H9 (cell line): ENCODE data around the gene GABRB3. TPM values are rescaled to one million over a fixed set of nuclear protein-coding genes. Genes with fewer than 3 reads are reported as not detected.

ENCODE experiments used
- DNase-seq: peaks from one replicate; pipeline ENCODE4 v3.0.0-alpha.2; 2017
- H2AFZ ChIP-seq: one replicate; pipeline ENCODE4 v1.6.1; 2013; ENCODE audit warnings: mild to moderate bottlenecking, low read length, control low read depth, moderate library complexity
- H2AK5ac ChIP-seq: 2 replicates; pipeline ENCODE4 v1.6.1; 2013; ENCODE audit warnings: low read length, control low read depth, mixed read lengths; ENCODE audit not compliant: insufficient read length
- H2BK120ac ChIP-seq: one replicate; pipeline ENCODE4 v1.6.1; 2013; ENCODE audit warnings: low read depth, mild to moderate bottlenecking, low read length, control low read depth, inconsistent platforms; ENCODE audit not compliant: poor library complexity, severe bottlenecking
- H2BK12ac ChIP-seq: 2 replicates; pipeline ENCODE4 v1.6.1; 2013; ENCODE audit warnings: low read length, control low read depth, mixed read lengths, low read depth; ENCODE audit not compliant: insufficient read length
- H2BK15ac ChIP-seq: 2 replicates; pipeline ENCODE4 v1.6.1; 2013; ENCODE audit warnings: low read depth, low read length, control low read depth
- H2BK20ac ChIP-seq: one replicate; pipeline ENCODE4 v1.6.1; 2013; ENCODE audit warnings: low read depth, mild to moderate bottlenecking, low read length, control low read depth, inconsistent platforms; ENCODE audit not compliant: poor library complexity, severe bottlenecking
- H2BK5ac ChIP-seq: 2 replicates; pipeline ENCODE4 v1.6.1; 2013; ENCODE audit warnings: low read length, control low read depth, mixed read lengths; ENCODE audit not compliant: insufficient read length
- H3K14ac ChIP-seq: 2 replicates; pipeline ENCODE4 v1.6.1; 2013; ENCODE audit warnings: low read length, control low read depth; ENCODE audit not compliant: insufficient read depth
- H3K18ac ChIP-seq: 2 replicates; pipeline ENCODE4 v1.6.1; 2013; ENCODE audit warnings: low read depth, mild to moderate bottlenecking, mixed read lengths, low read length, control low read depth; ENCODE audit not compliant: insufficient read length
- H3K23ac ChIP-seq: 2 replicates; pipeline ENCODE4 v1.6.1; 2013; ENCODE audit warnings: low read length, control low read depth, mixed read lengths, low read depth; ENCODE audit not compliant: insufficient read length
- H3K23me2 ChIP-seq: 2 replicates; pipeline ENCODE4 v1.6.1; 2013; ENCODE audit warnings: low read depth, mild to moderate bottlenecking, mixed read lengths, low read length, control low read depth; ENCODE audit not compliant: insufficient read length, poor library complexity, severe bottlenecking
- H3K27ac ChIP-seq: 2 replicates; pipeline ENCODE4 v1.5.1; 2013; ENCODE audit warnings: low read length, control low read depth, mixed read lengths, low read depth; ENCODE audit not compliant: insufficient read length
- H3K27me3 ChIP-seq: 2 replicates; pipeline ENCODE4 v1.6.1; 2013; ENCODE audit warnings: low read length, control low read depth, inconsistent platforms; ENCODE audit not compliant: insufficient read depth
- H3K4ac ChIP-seq: 2 replicates; pipeline ENCODE4 v1.6.1; 2013; ENCODE audit warnings: low read depth, mild to moderate bottlenecking, control low read depth, inconsistent platforms, low read length, moderate library complexity
- H3K4me1 ChIP-seq: 2 replicates; pipeline ENCODE4 v1.6.1; 2013; ENCODE audit warnings: low read length, control low read depth, inconsistent platforms; ENCODE audit not compliant: insufficient read depth
- H3K4me2 ChIP-seq: 2 replicates; pipeline ENCODE4 v1.6.1; 2013; ENCODE audit warnings: low read length, control low read depth, mixed read lengths; ENCODE audit not compliant: insufficient read length, insufficient read depth
- H3K56ac ChIP-seq: 2 replicates; pipeline ENCODE4 v1.6.1; 2013; ENCODE audit warnings: low read depth, mild to moderate bottlenecking, mixed read lengths, low read length, control low read depth; ENCODE audit not compliant: insufficient read length
- H3K79me1 ChIP-seq: 2 replicates; pipeline ENCODE4 v1.6.1; 2013; ENCODE audit warnings: low read depth, mild to moderate bottlenecking, moderate library complexity, low read length, control low read depth, inconsistent platforms; ENCODE audit not compliant: insufficient read depth, poor library complexity, severe bottlenecking
- H3K79me2 ChIP-seq: 2 replicates; pipeline ENCODE4 v1.6.1; 2013; ENCODE audit warnings: low read length, control low read depth, inconsistent platforms; ENCODE audit not compliant: insufficient read depth
- H3K9ac ChIP-seq: 2 replicates; pipeline ENCODE4 v1.6.1; 2013; ENCODE audit warnings: low read length, control low read depth, mixed read lengths; ENCODE audit not compliant: insufficient read length; ENCODE audit errors: extremely low read depth
- H3K9me3 ChIP-seq: one replicate; pipeline ENCODE4 v1.6.1; 2013; ENCODE audit warnings: low read depth, low read length, inconsistent platforms; ENCODE audit not compliant: control insufficient read depth
- H3T11ph ChIP-seq: one replicate; pipeline ENCODE4 v1.6.1; 2013; ENCODE audit warnings: mild to moderate bottlenecking, low read length, control low read depth, inconsistent platforms
- H4K20me1 ChIP-seq: one replicate; pipeline ENCODE4 v1.6.1; 2013; ENCODE audit not compliant: control insufficient read depth, insufficient read length, insufficient read depth
- H4K5ac ChIP-seq: 2 replicates; pipeline ENCODE4 v1.6.1; 2013; ENCODE audit warnings: low read depth, mild to moderate bottlenecking, mixed read lengths, low read length, control low read depth; ENCODE audit not compliant: insufficient read length
- H4K8ac ChIP-seq: replicated peaks from 2 replicates; pipeline ENCODE4 v1.6.1; 2013; ENCODE audit warnings: low read length, control low read depth, mixed read lengths, low read depth; ENCODE audit not compliant: insufficient read length
- H4K91ac ChIP-seq: 2 replicates; pipeline ENCODE4 v1.6.1; 2013; ENCODE audit warnings: low read depth, mild to moderate bottlenecking, moderate library complexity, mixed read lengths, low read length, control low read depth; ENCODE audit not compliant: insufficient read length
- H3K27ac Mint-ChIP-seq, 3 experiments: 2 replicates in 2 of 3; 3 replicates in 1 of 3; pipeline ENCODE4 v1.8.0; 2020 to 2021; ENCODE audit warnings: mixed read lengths in 3 of 3, mild to moderate bottlenecking in 1 of 3, moderate library complexity in 1 of 3
- H3K27me3 Mint-ChIP-seq: 2 replicates; pipeline ENCODE4 v1.8.0; 2021; ENCODE audit warnings: low read depth, mild to moderate bottlenecking, moderate library complexity, mixed read lengths
- H3K36me3 Mint-ChIP-seq, 3 experiments: 2 replicates in 2 of 3; 3 replicates in 1 of 3; pipeline ENCODE4 v1.8.0; 2020 to 2021; ENCODE audit warnings: low read depth in 3 of 3, mixed read lengths in 3 of 3; ENCODE audit not compliant: insufficient read depth in 1 of 3
- H3K4me1 Mint-ChIP-seq, 2 experiments: 2 replicates each; pipeline ENCODE4 v1.8.0; 2020; ENCODE audit warnings: mixed read lengths in 2 of 2
- H3K4me3 Mint-ChIP-seq, 2 experiments: 2 replicates in 1 of 2; 3 replicates in 1 of 2; pipeline ENCODE4 v1.8.0; 2020 to 2021; ENCODE audit warnings: mild to moderate bottlenecking in 2 of 2, mixed read lengths in 2 of 2, moderate library complexity in 1 of 2
- H3K9me3 Mint-ChIP-seq, 2 experiments: 2 replicates in 1 of 2; 3 replicates in 1 of 2; pipeline ENCODE4 v1.8.0; 2020; ENCODE audit warnings: mild to moderate bottlenecking in 2 of 2, mixed read lengths in 2 of 2, moderate library complexity in 1 of 2
- CTCF ChIP-seq: fragments of 200-600 bp; sonication (generic); conservative IDR thresholded peaks from 3 replicates; pipeline ENCODE4 v1.8.0; 2021; ENCODE audit warnings: antibody characterized with exemption, mild to moderate bottlenecking
- WGBS: extraction: QIAGEN DNeasy Blood & Tissue Kit; methylation state at CpG from one replicate; pipeline ENCODE4 v1.1.7; 2013; ENCODE audit warnings: missing lambda C conversion rate, low lambda C conversion rate, mixed read lengths; ENCODE audit not compliant: insufficient read length; ENCODE audit errors: extremely low coverage; 5-methylcytosine and 5-hydroxymethylcytosine counted together
- total RNA-seq: library from RNA; stranded (reverse); gene quantifications from 2 replicates; pipeline ENCODE4 v1.2.1, GENCODE V29; 2021

The GABRB3 gene
- total RNA-seq, 1 experiment from 2014 or later = 98.2 TPM

- peaks cover 2% of the 10 kb centered on the region; the same call in 1 of the 2 replicates for H3K27me3 Mint-ChIP-seq
- Histone ChIP-seq H4K5ac (no peak overlapping the region), H2BK15ac (no peak overlapping the region), H2BK5ac (no peak overlapping the region), H3K27ac (no peak overlapping the region), H3K4ac (no peak overlapping the region), H4K91ac (no peak overlapping the region), H3K18ac (no peak overlapping the region), H3K9ac (no peak overlapping the region), H2AK5ac (no peak overlapping the region), H3K23me2 (no peaks in the 10 kb centered on the region), H3K79me1 (peaks cover 11% of the 10 kb centered on the region), H4K8ac (no peak overlapping the region), H3K4me1 (peaks cover 22% of the 10 kb centered on the region), H3K4me2 (no peak overlapping the region), H3K9me3 (no peaks in the 10 kb centered on the region), H3T11ph (no peak overlapping the region), H3K79me2 (peaks cover 32% of the 10 kb centered on the region; the same call in 1 of the 2 replicates), H4K20me1 (no peaks in the 10 kb centered on the region), H3K27me3 (no peaks in the 10 kb centered on the region), H2BK20ac (no peak overlapping the region), H3K14ac (no peak overlapping the region), H3K56ac (no peak overlapping the region), H3K23ac (no peak overlapping the region), H2BK120ac (no peak overlapping the region), H2AFZ (no peak overlapping the region), H2BK12ac (no peak overlapping the region)
- no CpG with 5 or more reads among the region's 5 CpGs for WGBS
- H3K27ac Mint-ChIP-seq = peak overlapping the region in 2 of 3 experiments; percentile 18 to 77; a peak in 4 of 7 replicates
- peaks cover 57 to 70% of the 10 kb centered on the region in 2 experiments for H3K4me1 Mint-ChIP-seq
- no peaks in the 10 kb centered on the region for H3K9me3 Mint-ChIP-seq
- H3K4me3 Mint-ChIP-seq = no peak overlapping the region
- no peak for TF ChIP-seq CTCF
- peaks cover 8 to 14% (median 11%) of the 10 kb centered on the region in 3 experiments for H3K36me3 Mint-ChIP-seq
- no peak for DNase-seq
Observed at GRCh38 chr15:26759986-26760385, 12.9 kb downstream of the GABRB3 start.
